GM19463 (cell line): ENCODE data around the gene TBX10.
"Not testable (repeated sequence)": the region's sequence is repeated elsewhere in the genome, so short reads cannot be mapped to it uniquely, and the experiment has no call there.

Source experiments
- ATAC-seq: cut with Tn5 transposase; IDR thresholded peaks from one replicate; pipeline ENCODE4 v1.9.1; 2021; ENCODE audit warnings: mild to moderate bottlenecking, moderate library complexity; ENCODE audit not compliant: unreplicated experiment

TBX10 gene

DNA sequence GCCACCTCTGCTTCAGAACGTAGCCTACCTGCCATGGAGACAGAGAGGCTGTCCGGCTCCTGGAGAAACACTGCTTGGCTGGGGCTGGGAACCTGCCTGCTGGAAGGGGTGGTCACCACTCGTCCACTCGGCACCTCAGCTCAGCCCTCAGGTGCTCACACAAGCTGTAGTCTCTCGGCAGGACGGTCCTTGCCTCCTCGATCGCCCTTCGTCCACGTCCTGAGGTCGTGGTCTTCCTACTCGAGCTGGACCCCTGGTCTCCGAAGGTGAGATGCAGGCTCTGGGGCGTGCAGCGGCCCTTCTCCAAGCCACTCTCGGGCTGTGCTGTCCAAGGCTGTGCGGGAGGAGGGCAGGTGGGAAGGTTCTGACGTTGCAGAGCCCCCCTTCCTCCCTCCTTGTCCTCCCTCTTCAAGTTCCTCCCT is at the start of gene TBX10:
TBX10 (minus strand) TSS at position 326 of the 422 bp plus-strand sequence; CDS start at position 35, 291 bp downstream.
- no peak for ATAC-seq

DNA sequence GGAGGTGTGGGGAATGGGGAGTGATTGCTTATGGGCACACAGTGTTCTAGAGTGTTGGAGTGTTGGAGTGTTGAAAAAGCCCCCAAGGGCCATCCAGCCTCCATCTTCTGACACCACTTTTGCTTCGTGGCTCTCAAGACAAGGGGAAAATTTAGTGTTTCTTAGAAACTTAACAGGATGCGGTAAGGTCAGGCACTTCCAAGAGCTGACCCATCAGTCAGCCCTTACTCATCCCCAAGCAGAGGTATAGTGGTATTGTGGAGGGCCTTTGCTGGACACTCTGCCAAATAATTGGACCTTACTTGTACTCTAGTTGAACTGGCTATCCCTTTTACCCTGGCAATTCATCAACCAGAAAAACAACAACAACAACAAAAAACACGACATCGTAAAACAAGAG is 49.6 kb upstream of the TBX10 start:
- ATAC-seq = no peak

DNA sequence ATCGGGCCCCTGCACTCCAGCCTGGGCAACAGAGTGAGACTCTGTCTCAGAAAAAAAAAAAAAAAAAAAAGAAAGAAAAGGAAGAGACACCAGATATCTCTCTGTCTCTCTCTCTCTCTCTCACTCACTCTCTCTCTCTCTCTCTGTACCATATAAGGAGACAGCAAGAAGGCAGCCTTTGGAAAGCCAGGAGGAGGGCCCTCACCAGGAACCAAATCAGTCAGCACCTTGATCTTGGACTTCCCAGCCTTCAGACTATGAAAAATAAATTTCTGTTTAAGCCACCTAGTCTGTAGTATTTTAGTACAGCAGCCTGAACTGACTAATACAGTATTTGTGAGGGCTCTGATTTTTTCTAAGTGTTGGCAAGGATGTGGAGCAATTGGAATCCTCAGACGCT is 48.4 kb upstream of the TBX10 start:
- no peak for ATAC-seq

DNA sequence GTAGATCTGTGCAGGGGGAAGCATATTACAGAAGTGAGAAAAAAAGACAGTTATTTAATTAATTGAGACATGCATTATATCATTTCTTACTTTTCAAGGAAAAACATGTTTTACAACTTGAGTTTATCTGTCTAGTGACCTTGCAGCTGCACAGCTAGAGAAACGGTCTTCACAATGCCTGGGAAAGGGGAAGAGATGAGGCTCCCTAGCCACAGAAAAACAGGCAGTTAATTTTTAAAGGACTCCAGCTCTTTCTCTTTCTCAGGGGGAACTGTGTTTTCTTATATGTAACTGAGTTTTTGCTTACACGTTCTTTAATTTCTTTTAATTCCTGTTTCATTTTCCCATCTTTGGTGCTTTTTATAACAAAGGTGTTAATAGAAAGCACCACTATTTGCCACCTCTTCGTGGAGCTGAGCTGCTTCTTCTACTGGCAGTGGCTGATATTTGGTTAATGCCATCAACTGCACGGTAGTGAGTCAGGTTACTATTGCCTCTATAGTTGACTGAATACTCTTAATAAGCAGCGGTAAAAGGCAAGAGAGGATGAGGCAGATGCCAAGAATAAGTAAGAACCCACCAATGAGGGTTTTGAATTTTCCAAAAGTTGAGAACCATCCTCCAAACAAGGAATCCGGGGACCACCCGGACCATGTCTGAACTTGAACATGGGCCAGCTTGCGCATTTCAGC is 46.2 kb upstream of the TBX10 start:
- ATAC-seq = not testable (repeated sequence)

DNA sequence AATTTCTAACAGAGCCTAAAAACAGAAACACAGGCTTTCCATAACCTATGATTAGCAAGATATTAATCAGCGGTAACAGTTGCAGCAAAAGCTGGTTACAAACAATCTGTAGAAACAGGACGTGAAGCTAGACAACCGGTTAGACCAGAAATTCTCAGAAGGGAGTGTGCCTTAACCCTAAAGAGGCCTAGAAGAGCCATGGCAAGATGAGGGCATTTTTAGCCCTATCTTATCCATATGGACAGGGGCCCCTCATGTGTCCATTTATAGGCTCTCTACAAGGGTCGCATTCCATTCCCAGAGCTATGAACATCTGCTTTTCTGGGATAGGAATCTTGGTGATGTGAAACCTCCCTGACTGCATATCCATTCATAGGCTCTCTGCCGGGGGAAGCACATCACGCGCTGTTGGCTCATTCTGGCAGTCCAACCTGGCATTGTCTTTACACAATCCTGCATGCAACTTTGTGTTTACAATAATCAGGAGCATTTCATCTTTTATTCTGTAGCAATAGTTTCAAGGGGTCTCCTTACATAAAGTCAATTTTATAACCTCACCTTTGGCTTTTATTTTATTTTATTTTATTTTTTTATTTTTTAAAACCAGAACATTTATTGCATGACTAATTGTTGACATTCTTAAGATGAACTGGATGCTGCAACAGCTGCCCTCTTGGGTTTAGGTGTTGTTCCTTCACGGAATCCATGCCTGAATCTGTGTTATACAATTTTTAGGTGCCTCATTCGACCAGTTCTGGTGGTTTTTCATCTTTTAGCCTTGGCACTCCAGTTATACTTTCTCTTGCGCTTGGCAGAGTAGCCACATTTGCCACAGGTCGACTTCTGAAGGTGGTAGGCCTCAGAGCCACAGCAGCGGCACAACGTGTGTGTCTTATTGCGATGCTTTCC is 42.8 kb upstream of the TBX10 start:
- ATAC-seq = not testable (repeated sequence)

DNA sequence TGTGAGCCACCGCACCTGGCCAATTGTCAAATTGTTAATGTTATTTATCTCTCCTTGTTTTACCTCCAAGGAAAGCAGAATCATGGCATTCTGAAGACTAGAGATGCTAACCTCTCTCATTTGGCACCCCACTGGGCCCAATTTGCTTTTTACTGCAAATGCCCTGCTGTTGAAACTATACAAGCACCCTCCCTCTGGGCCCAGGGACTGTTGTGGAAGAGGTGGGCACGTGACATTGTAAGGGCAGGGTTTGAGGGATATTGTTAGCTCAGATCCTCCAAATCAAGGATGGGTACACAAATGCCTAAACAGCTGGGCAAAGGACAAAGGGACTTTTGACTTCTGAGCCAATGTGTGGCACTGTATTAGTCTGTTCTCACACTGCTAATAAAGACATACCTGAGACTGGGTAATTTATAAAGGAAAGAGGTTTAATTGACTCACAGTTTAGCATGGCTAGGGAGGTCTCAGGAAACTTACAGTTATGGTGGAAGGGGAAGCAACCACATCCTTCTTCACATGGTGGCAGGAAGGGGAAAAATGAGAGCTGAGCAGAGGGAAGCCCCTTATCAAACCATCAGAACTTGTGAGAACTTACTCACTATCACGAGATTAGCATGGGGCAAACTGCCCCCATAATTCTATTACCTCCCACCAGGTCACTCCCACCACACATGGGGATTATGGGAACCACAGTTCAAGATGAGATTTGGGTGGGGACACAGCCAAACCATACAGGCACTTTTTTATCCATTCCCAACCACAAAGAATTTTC is 41.3 kb upstream of the TBX10 start:
- no peak for ATAC-seq

DNA sequence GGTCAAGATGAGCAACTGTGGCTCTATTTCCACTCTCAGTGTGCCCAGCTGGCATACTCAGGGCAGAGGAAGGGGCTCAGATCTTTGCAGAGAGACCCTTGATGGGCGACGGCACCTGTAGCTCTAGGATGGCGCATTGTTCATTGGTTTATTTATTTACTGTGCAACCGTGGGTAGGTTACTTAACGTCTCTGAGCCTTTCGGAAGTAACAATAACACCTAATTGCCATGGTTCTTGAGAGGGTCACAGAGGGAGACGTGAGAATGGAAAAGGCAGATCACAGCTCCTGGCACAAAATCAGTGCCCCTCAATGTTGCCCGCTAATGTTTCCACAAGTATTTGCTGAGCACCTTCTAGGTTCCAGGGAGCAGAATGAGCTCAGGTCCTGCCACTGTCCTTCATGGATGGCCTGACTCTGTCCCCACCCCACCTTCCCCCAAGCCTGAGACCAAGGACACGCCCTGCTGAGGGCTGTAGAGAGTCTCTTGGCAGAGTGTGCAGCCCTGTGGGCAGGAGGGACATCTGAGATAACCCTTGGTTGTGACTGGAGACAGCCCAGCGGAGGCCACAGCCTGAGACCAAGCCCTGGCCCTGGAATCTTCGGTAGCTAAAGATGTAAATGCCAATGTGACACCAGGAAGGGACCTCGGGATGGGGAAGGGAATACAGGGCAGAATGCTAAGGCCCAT is 35.6 kb upstream of the TBX10 start:
- no peak for ATAC-seq

DNA sequence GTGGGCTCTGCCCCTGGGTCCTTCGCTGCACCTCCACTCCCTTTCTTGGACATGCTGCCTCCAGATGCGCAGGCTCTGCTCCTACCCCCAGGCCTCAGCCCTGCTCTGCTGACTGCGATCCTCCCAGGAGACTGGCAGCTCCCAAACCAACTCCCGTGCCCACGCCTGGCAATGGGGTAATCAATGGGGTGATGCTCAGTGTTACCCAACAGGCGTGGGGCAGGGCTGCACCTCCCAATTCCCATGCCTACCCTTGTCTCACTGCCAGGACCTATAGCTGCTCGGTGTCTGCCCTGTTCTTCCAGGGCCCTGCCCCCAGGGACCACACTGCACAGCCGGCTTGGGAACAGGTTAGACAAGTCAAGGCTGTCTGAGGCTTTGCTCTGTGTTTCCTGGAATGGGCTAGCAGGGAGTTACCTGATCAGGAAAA is 34.9 kb upstream of the TBX10 start, which contains the start of gene ALDH3B2:
ALDH3B2 (minus strand) TSS at position 182 of the 430 bp plus-strand sequence. CDS start 7,688 bp downstream, outside the sequence.
- ATAC-seq = no peak

DNA sequence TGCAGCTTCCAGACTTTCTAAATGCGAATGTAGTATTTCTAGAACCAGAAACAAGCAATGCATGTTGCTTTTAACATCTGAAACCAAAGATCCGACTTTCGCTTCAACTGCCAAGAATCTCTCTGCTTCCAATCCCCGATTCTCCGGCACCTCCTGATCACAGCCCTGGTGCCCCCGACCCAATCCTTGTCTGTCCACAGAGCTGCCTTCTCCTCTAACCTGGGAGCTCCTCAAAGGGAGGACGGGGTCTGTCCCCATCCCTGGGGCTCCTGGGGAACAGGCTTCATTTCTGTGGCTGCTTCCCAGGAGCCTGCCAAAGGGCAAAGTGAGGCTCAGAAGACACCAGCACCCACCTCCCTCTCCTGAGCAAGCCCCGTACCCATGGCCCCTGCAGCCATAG is 34.3 kb upstream of the TBX10 start:
- no peak for ATAC-seq

DNA sequence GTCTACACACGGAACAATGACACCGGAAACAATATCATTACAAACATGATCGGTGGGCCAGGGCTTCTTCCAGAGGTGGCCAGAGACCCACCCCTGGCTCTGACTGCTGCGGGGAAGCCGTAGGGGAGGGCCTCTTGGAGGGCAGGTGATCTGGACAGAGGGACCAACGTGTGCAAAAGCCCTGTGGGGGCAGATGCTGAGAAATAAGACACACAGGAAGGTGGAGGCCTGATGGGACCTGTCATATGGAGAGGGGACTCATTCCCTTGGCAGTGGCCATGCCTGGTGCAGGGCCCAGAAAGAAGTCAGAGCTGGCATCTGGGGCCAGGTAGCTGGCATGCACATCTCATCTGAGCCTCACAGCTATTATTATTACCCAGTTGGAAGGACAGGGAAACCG is 33.8 kb upstream of the TBX10 start:
- no peak for ATAC-seq

DNA sequence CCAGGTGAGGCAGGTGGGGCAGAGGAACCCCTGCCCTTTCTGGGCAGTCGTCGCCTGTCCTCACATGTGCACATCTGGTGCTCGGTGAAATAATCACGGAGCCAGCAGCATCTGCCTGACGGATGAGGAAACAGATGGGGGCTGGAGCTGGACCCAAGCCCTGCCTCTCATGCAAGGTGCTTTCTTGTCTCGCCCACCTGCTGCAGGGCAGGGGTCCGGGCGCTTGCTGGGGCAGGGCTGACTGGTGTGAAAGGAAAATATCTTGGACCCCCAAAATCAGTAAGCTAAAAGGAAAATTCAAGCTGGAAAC is 31.6 kb upstream of the TBX10 start:
- ATAC-seq = no peak

DNA sequence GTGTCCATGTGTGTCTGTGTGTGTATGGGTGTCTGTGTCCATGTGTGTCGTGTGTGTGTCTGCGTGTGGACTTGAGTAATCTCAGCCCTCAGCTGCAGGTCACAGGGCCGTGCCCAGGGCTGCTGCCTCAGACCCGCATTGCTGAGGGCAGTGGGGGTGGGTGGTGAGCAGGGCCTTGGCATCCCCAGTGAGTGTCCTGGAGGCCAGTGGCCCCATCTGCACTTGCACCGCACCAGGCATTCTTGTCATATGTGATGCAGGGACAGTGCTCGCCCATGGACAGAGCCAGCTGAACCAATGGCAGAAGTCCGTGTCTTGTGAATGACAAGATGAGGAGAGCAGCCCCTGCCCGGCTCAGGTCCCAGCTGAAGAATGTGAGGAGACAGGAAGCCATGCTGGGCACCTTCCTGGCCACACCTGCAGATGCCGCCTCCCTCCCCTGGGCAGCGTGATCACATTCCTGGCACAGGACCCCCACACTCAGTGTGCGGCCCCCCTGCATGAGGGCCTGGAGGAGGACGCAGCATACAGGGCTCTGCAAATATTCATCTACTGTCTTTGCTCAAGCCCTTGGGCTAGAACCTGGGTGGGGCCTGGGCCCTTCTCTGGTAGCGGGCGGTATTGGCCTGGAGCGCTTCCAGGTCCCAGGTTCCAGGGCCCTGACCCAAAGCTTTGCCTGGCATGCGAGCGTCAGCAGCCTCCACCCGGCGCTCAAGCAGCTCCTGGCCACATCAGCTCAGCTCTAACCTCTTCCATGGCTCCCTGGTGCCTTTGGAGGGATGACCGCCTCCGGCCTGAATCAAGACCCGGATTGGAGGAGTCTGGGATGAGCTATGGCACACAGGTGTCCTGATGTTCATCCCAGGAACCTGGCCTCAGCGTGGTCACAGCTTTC is 31.0 kb upstream of the TBX10 start:
- ATAC-seq = no peak

DNA sequence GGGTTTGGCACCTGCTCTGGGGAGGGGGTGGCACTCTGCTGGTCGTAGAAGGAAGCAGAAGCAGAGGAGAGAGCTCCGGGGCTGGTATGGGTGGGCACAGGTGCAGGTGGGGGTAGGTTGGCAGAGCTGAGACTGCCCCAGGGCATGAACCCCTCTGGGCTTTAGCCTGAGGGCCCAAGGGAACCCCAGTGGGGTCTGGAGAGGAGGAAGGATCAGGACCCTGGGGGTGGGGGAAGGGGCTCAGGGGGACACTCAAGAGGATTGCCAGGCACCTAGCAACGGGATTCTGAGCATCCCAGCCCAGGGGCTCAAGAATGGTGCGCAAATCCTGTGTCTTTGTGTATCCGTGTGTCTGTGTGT is 28.6 kb upstream of the TBX10 start:
- ATAC-seq = no peak

DNA sequence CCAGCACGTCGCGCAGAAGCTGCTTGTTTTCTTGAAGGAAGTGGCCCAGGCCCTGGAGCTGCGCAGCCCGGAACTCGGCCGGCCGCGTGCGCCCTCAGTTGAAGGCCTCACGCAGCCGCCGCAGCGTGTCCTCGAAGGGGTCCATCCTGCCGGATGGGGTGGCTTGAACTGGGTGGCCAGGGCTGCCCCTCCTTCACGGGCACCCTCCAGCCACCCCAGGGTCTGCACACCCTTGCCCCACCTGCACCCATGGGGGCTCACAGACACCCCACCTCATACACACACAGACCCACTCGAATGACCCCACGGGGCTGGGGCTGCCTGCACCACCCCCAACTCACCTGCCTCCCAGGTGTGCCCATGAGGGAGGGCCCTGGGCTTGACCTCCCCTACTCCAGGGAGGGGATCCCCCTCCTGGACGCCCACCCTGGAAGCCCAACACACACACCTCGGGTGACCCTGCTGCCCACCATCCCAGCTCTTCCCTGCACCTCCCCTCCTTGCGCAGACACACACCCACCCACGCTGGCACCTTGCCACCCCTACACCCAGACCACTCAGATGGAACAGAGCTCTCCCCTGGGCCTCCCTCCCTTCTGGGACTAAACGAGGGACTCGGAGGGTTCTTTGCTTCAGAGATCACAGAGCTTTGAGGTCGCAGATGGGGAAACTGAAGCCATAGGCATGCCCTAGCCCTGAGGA is 28.1 kb upstream of the TBX10 start:
- ATAC-seq = no peak

DNA sequence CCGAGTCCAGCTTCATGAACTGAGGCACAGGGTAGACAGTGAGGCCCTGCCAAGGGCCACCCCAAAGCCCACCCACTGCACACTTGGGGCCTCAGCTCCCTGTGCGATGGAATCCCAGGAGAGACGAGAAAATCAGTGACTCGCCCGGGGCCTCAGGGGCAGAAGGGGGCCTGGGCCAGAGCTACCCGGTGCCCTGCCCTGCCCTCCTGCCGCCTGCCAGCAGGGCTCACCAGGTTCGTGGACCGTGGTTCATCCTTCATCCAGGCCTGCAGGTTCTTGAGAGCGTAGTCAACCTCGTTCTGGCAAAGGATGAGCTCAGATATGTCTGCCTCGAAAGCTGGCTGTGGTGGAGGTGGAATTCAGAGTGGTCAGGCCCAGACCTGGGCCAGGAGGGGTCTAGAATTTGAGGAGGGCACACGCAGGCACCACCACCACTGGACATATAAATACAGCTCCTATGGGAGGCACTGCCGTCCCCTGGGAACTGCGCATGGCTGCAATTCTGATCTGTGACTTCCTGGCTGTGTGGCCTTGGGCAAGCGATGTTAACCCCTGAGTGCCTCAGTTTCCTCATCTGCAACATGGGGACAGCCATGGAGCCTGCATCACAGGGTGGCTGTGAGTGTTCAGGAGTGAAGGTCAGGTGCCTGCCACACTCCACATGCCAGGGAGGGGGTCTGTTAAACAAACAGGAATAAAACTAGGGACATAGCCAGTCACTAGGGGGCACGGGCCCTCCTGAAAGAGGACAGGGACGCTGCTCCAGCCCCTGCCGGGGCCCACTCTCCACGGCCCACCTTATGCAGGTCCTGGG is 27.3 kb upstream of the TBX10 start:
- ATAC-seq = no peak

DNA sequence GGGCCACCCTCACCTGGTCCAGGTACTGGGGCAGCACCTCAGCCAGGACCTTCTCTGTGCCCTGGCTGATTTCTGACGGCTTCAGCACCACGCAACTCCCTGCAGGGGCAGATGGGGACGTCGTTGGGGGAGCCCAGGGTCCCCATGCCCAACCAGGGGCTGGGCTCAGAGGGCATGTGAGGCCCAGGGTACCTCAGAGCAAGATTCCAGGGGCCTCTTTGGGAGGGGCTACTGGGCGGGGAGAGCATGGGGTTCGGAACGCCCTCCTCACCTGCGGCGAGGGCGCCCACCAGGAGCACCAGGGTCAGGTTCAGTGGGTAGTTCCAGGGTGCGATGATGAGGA is 26.7 kb upstream of the TBX10 start:
- ATAC-seq = no peak

DNA sequence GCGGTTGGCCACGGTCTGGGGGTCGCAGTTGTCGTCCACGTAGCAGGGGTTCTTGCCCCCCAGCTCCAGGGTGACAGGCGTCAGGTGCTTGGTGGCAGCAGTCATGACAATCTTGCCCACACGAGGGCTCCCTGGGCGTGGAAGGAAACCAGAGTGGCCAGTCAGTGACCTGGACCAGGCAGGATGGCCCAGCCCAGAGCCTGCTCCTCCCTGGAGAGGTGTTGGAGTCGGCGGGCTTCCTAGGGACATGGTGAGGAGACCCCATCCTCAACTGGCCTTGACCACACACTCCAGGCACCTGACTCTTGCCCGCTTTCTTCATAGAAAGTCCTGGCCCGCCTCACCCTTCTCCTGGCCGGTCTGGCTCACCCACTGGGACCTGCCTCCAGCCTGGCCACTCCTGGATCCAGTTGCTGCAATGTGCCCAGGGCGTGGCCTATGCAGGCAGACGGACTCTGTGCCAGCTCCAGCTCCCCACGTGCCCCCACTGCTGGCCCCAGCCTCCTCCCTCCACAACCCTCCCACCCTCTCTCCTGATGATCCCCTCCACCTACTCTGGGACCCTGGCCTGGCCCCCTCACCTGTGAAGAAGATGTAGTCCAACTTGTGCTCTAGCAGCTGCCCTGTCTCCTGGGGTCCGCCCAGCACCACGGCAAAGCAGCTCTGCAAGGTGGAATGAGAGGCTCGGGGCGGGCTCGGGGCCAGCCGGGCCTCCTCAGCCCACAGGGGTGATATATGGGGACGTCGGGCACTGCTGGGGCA is 26.2 kb upstream of the TBX10 start:
- no peak for ATAC-seq
